H9 (cell line): ENCODE data around the gene MOCS1. TPM values are rescaled to one million over a fixed set of nuclear protein-coding genes. Genes with fewer than 3 reads are reported as not detected.

Source experiments
- DNase-seq: peaks from one replicate; pipeline ENCODE4 v3.0.0-alpha.2; 2017
- H2AFZ ChIP-seq: one replicate; pipeline ENCODE4 v1.6.1; 2013; ENCODE audit warnings: mild to moderate bottlenecking, low read length, control low read depth, moderate library complexity
- H2AK5ac ChIP-seq: 2 replicates; pipeline ENCODE4 v1.6.1; 2013; ENCODE audit warnings: low read length, control low read depth, mixed read lengths; ENCODE audit not compliant: insufficient read length
- H2BK120ac ChIP-seq: one replicate; pipeline ENCODE4 v1.6.1; 2013; ENCODE audit warnings: low read depth, mild to moderate bottlenecking, low read length, control low read depth, inconsistent platforms; ENCODE audit not compliant: poor library complexity, severe bottlenecking
- H2BK12ac ChIP-seq: 2 replicates; pipeline ENCODE4 v1.6.1; 2013; ENCODE audit warnings: low read length, control low read depth, mixed read lengths, low read depth; ENCODE audit not compliant: insufficient read length
- H2BK15ac ChIP-seq: 2 replicates; pipeline ENCODE4 v1.6.1; 2013; ENCODE audit warnings: low read depth, low read length, control low read depth
- H2BK20ac ChIP-seq: one replicate; pipeline ENCODE4 v1.6.1; 2013; ENCODE audit warnings: low read depth, mild to moderate bottlenecking, low read length, control low read depth, inconsistent platforms; ENCODE audit not compliant: poor library complexity, severe bottlenecking
- H2BK5ac ChIP-seq: 2 replicates; pipeline ENCODE4 v1.6.1; 2013; ENCODE audit warnings: low read length, control low read depth, mixed read lengths; ENCODE audit not compliant: insufficient read length
- H3K14ac ChIP-seq: 2 replicates; pipeline ENCODE4 v1.6.1; 2013; ENCODE audit warnings: low read length, control low read depth; ENCODE audit not compliant: insufficient read depth
- H3K18ac ChIP-seq: 2 replicates; pipeline ENCODE4 v1.6.1; 2013; ENCODE audit warnings: low read depth, mild to moderate bottlenecking, mixed read lengths, low read length, control low read depth; ENCODE audit not compliant: insufficient read length
- H3K23ac ChIP-seq: 2 replicates; pipeline ENCODE4 v1.6.1; 2013; ENCODE audit warnings: low read length, control low read depth, mixed read lengths, low read depth; ENCODE audit not compliant: insufficient read length
- H3K23me2 ChIP-seq: 2 replicates; pipeline ENCODE4 v1.6.1; 2013; ENCODE audit warnings: low read depth, mild to moderate bottlenecking, mixed read lengths, low read length, control low read depth; ENCODE audit not compliant: insufficient read length, poor library complexity, severe bottlenecking
- H3K27ac ChIP-seq: 2 replicates; pipeline ENCODE4 v1.5.1; 2013; ENCODE audit warnings: low read length, control low read depth, mixed read lengths, low read depth; ENCODE audit not compliant: insufficient read length
- H3K27me3 ChIP-seq: 2 replicates; pipeline ENCODE4 v1.6.1; 2013; ENCODE audit warnings: low read length, control low read depth, inconsistent platforms; ENCODE audit not compliant: insufficient read depth
- H3K4ac ChIP-seq: 2 replicates; pipeline ENCODE4 v1.6.1; 2013; ENCODE audit warnings: low read depth, mild to moderate bottlenecking, control low read depth, inconsistent platforms, low read length, moderate library complexity
- H3K4me1 ChIP-seq: 2 replicates; pipeline ENCODE4 v1.6.1; 2013; ENCODE audit warnings: low read length, control low read depth, inconsistent platforms; ENCODE audit not compliant: insufficient read depth
- H3K4me2 ChIP-seq: 2 replicates; pipeline ENCODE4 v1.6.1; 2013; ENCODE audit warnings: low read length, control low read depth, mixed read lengths; ENCODE audit not compliant: insufficient read length, insufficient read depth
- H3K56ac ChIP-seq: 2 replicates; pipeline ENCODE4 v1.6.1; 2013; ENCODE audit warnings: low read depth, mild to moderate bottlenecking, mixed read lengths, low read length, control low read depth; ENCODE audit not compliant: insufficient read length
- H3K79me1 ChIP-seq: 2 replicates; pipeline ENCODE4 v1.6.1; 2013; ENCODE audit warnings: low read depth, mild to moderate bottlenecking, moderate library complexity, low read length, control low read depth, inconsistent platforms; ENCODE audit not compliant: insufficient read depth, poor library complexity, severe bottlenecking
- H3K79me2 ChIP-seq: 2 replicates; pipeline ENCODE4 v1.6.1; 2013; ENCODE audit warnings: low read length, control low read depth, inconsistent platforms; ENCODE audit not compliant: insufficient read depth
- H3K9ac ChIP-seq: 2 replicates; pipeline ENCODE4 v1.6.1; 2013; ENCODE audit warnings: low read length, control low read depth, mixed read lengths; ENCODE audit not compliant: insufficient read length; ENCODE audit errors: extremely low read depth
- H3K9me3 ChIP-seq: one replicate; pipeline ENCODE4 v1.6.1; 2013; ENCODE audit warnings: low read depth, low read length, inconsistent platforms; ENCODE audit not compliant: control insufficient read depth
- H3T11ph ChIP-seq: one replicate; pipeline ENCODE4 v1.6.1; 2013; ENCODE audit warnings: mild to moderate bottlenecking, low read length, control low read depth, inconsistent platforms
- H4K20me1 ChIP-seq: one replicate; pipeline ENCODE4 v1.6.1; 2013; ENCODE audit not compliant: control insufficient read depth, insufficient read length, insufficient read depth
- H4K5ac ChIP-seq: 2 replicates; pipeline ENCODE4 v1.6.1; 2013; ENCODE audit warnings: low read depth, mild to moderate bottlenecking, mixed read lengths, low read length, control low read depth; ENCODE audit not compliant: insufficient read length
- H4K8ac ChIP-seq: replicated peaks from 2 replicates; pipeline ENCODE4 v1.6.1; 2013; ENCODE audit warnings: low read length, control low read depth, mixed read lengths, low read depth; ENCODE audit not compliant: insufficient read length
- H4K91ac ChIP-seq: 2 replicates; pipeline ENCODE4 v1.6.1; 2013; ENCODE audit warnings: low read depth, mild to moderate bottlenecking, moderate library complexity, mixed read lengths, low read length, control low read depth; ENCODE audit not compliant: insufficient read length
- H3K27ac Mint-ChIP-seq, 3 experiments: 2 replicates in 2 of 3; 3 replicates in 1 of 3; pipeline ENCODE4 v1.8.0; 2020 to 2021; ENCODE audit warnings: mixed read lengths in 3 of 3, mild to moderate bottlenecking in 1 of 3, moderate library complexity in 1 of 3
- H3K27me3 Mint-ChIP-seq: 2 replicates; pipeline ENCODE4 v1.8.0; 2021; ENCODE audit warnings: low read depth, mild to moderate bottlenecking, moderate library complexity, mixed read lengths
- H3K36me3 Mint-ChIP-seq, 3 experiments: 2 replicates in 2 of 3; 3 replicates in 1 of 3; pipeline ENCODE4 v1.8.0; 2020 to 2021; ENCODE audit warnings: low read depth in 3 of 3, mixed read lengths in 3 of 3; ENCODE audit not compliant: insufficient read depth in 1 of 3
- H3K4me1 Mint-ChIP-seq, 2 experiments: 2 replicates each; pipeline ENCODE4 v1.8.0; 2020; ENCODE audit warnings: mixed read lengths in 2 of 2
- H3K4me3 Mint-ChIP-seq, 2 experiments: 2 replicates in 1 of 2; 3 replicates in 1 of 2; pipeline ENCODE4 v1.8.0; 2020 to 2021; ENCODE audit warnings: mild to moderate bottlenecking in 2 of 2, mixed read lengths in 2 of 2, moderate library complexity in 1 of 2
- H3K9me3 Mint-ChIP-seq, 2 experiments: 2 replicates in 1 of 2; 3 replicates in 1 of 2; pipeline ENCODE4 v1.8.0; 2020; ENCODE audit warnings: mild to moderate bottlenecking in 2 of 2, mixed read lengths in 2 of 2, moderate library complexity in 1 of 2
- CTCF ChIP-seq: fragments of 200-600 bp; sonication (generic); conservative IDR thresholded peaks from 3 replicates; pipeline ENCODE4 v1.8.0; 2021; ENCODE audit warnings: antibody characterized with exemption, mild to moderate bottlenecking
- WGBS: extraction: QIAGEN DNeasy Blood & Tissue Kit; methylation state at CpG from one replicate; pipeline ENCODE4 v1.1.7; 2013; ENCODE audit warnings: missing lambda C conversion rate, low lambda C conversion rate, mixed read lengths; ENCODE audit not compliant: insufficient read length; ENCODE audit errors: extremely low coverage; 5-methylcytosine and 5-hydroxymethylcytosine counted together
- total RNA-seq: library from RNA; stranded (reverse); gene quantifications from 2 replicates; pipeline ENCODE4 v1.2.1, GENCODE V29; 2021

MOCS1 gene
- total RNA-seq, 1 experiment from 2014 or later: 15.2 TPM

GRCh38 chr6:39922821-39923220, 11.4 kb downstream of the MOCS1 start:
- TF ChIP-seq CTCF: no peak
- H4K5ac ChIP-seq: no peak overlapping the region
- H3K4ac ChIP-seq: no peak overlapping the region
- no peaks in the 10 kb centered on the region for H3K23me2 ChIP-seq
- Mint-ChIP-seq H3K27ac (no peak overlapping the region; a peak in 1 of 7 replicates), H3K9me3 (peaks cover 11 to 14% of the 10 kb centered on the region in 2 experiments), H3K4me3 (no peak overlapping the region), H3K36me3 (peaks cover 17 to 58% (median 53%) of the 10 kb centered on the region in 3 experiments), H3K4me1 (peaks cover 0 to 2% of the 10 kb centered on the region in 2 experiments; a peak in 2 of 4 replicates), H3K27me3 (no peaks in the 10 kb centered on the region)
- H3K23ac ChIP-seq: no peak overlapping the region
- H3K79me2 ChIP-seq: no peaks in the 10 kb centered on the region
- H2BK20ac ChIP-seq: no peak overlapping the region
- no peak overlapping the region for H4K91ac ChIP-seq
- H3K9me3 ChIP-seq: no peaks in the 10 kb centered on the region
- H3K79me1 ChIP-seq: no peaks in the 10 kb centered on the region
- no peak overlapping the region for H4K8ac ChIP-seq
- no peaks in the 10 kb centered on the region for H3K4me1 ChIP-seq
- H2AK5ac ChIP-seq: no peak overlapping the region
- H3K27me3 ChIP-seq: no peaks in the 10 kb centered on the region
- H3K56ac ChIP-seq: no peak overlapping the region
- no peak for DNase-seq
- no peak overlapping the region for H2BK15ac ChIP-seq
- no peak overlapping the region for H2BK120ac ChIP-seq
- H2BK5ac ChIP-seq: no peak overlapping the region
- H3K27ac ChIP-seq: no peak overlapping the region
- H4K20me1 ChIP-seq: no peaks in the 10 kb centered on the region
- no peak overlapping the region for H2BK12ac ChIP-seq
- H3K14ac ChIP-seq: no peak overlapping the region
- no CpG with 5 or more reads among the region's 5 CpGs for WGBS
- no peak overlapping the region for H2AFZ ChIP-seq
- no peak overlapping the region for H3K18ac ChIP-seq
- no peak overlapping the region for H3K4me2 ChIP-seq
- no peak overlapping the region for H3K9ac ChIP-seq
- H3T11ph ChIP-seq: no peak overlapping the region
